Natural killer cell treated with Interleukin-12 subunit alpha and Interleukin-12 subunit beta and Interleukin-15 and Interleukin-18, amount 100 ng/mL, for 72 hours (primary cell): Measurements from ENCODE around the gene ZW10. TPM values are rescaled to one million over a fixed set of nuclear protein-coding genes. Genes with fewer than 3 reads are reported as not detected.
"Not testable (repeated sequence)": the region's sequence is repeated elsewhere in the genome, so short reads cannot be mapped to it uniquely, and the experiment has no call there.

Experiments used
- ATAC-seq, 2 donors: fragments of 150-1000 bp; cut with Tn5 transposase in 1 of 2; sonication (Bioruptor Pico), chemical (Tn5 transposase) in 1 of 2; 2 replicates each; pipeline ENCODE4 v1.10.0; 2021
- DNase-seq: peaks from one replicate; pipeline ENCODE4 v3.0.0; 2022; ENCODE audit warnings: low spot score
- H3K27ac Mint-ChIP-seq, 2 donors: 1 replicate in 1 of 2; 2 replicates in 1 of 2; pipeline ENCODE4 v1.8.0; 2022; ENCODE audit warnings: mixed read lengths in 2 of 2, mild to moderate bottlenecking in 1 of 2, moderate library complexity in 1 of 2
- H3K27me3 Mint-ChIP-seq, 2 donors: 1 replicate in 1 of 2; 2 replicates in 1 of 2; pipeline ENCODE4 v1.8.0; 2022; ENCODE audit warnings: mixed read lengths in 2 of 2
- H3K36me3 Mint-ChIP-seq: one replicate; pipeline ENCODE4 v1.8.0; 2022; ENCODE audit warnings: mixed read lengths
- H3K4me1 Mint-ChIP-seq, 2 donors: 1 replicate in 1 of 2; 2 replicates in 1 of 2; pipeline ENCODE4 v1.8.0; 2022; ENCODE audit warnings: low read depth in 2 of 2, mixed read lengths in 2 of 2, mild to moderate bottlenecking in 1 of 2
- H3K4me3 Mint-ChIP-seq: one replicate; pipeline ENCODE4 v1.8.0; 2022; ENCODE audit warnings: mixed read lengths
- H3K9me3 Mint-ChIP-seq: 2 replicates; pipeline ENCODE4 v1.8.0; 2022; ENCODE audit warnings: mixed read lengths
- total RNA-seq, 2 donors: library from RNA; stranded (reverse); gene quantifications; one replicate each; pipeline ENCODE4 v1.2.3, GENCODE V29; 2022

Gene ZW10
- total RNA-seq, 2 donors from 2014 or later = 19.6 to 23.8 TPM

GRCh38 chr11:113729456-113729855, 44.0 kb downstream of the ZW10 start:
- no peak overlapping the region for H3K27ac Mint-ChIP-seq
- H3K4me3 Mint-ChIP-seq = no peak overlapping the region
- H3K36me3 Mint-ChIP-seq = peaks cover 22% of the 10 kb centered on the region
- H3K9me3 Mint-ChIP-seq = no peaks in the 10 kb centered on the region
- peaks cover 0 to 5% of the 10 kb centered on the region in 2 donors for H3K4me1 Mint-ChIP-seq
- DNase-seq = no peak
- no peak for ATAC-seq
- no peaks in the 10 kb centered on the region for H3K27me3 Mint-ChIP-seq

GRCh38 chr11:113728814-113729213, 44.7 kb downstream of the ZW10 start:
- peaks cover 0 to 5% of the 10 kb centered on the region in 2 donors for H3K4me1 Mint-ChIP-seq
- peaks cover 16% of the 10 kb centered on the region for H3K36me3 Mint-ChIP-seq
- ATAC-seq (peak in 1 of 2 donors; percentile 28), DNase-seq (no peak)
- no peak overlapping the region for H3K27ac Mint-ChIP-seq
- H3K4me3 Mint-ChIP-seq = no peak overlapping the region
- no peaks in the 10 kb centered on the region for H3K27me3 Mint-ChIP-seq
- H3K9me3 Mint-ChIP-seq = no peaks in the 10 kb centered on the region

- Mint-ChIP-seq H3K27ac (no peak overlapping the region), H3K4me1 (peaks cover 0 to 5% of the 10 kb centered on the region in 2 donors)
Observed at GRCh38 chr11:113725913-113726312, 47.6 kb downstream of the ZW10 start.

GRCh38 chr11:113725407-113725806, 48.1 kb downstream of the ZW10 start:
- ATAC-seq (no peak), DNase-seq (no peak)
- H3K27ac Mint-ChIP-seq = no peak overlapping the region
- peaks cover 0 to 5% of the 10 kb centered on the region in 2 donors for H3K4me1 Mint-ChIP-seq
- no peaks in the 10 kb centered on the region for H3K9me3 Mint-ChIP-seq
- no peaks in the 10 kb centered on the region for H3K27me3 Mint-ChIP-seq
- H3K4me3 Mint-ChIP-seq = no peak overlapping the region
- no peaks in the 10 kb centered on the region for H3K36me3 Mint-ChIP-seq

More at GRCh38 chr11:113725913-113726312, 47.6 kb downstream of the ZW10 start:
- H3K4me3 Mint-ChIP-seq = no peak overlapping the region
- no peaks in the 10 kb centered on the region for H3K27me3 Mint-ChIP-seq
- DNase-seq (no peak), ATAC-seq (no peak)
- no peaks in the 10 kb centered on the region for H3K9me3 Mint-ChIP-seq
- H3K36me3 Mint-ChIP-seq = no peaks in the 10 kb centered on the region

GRCh38 chr11:113724778-113725177, 48.7 kb downstream of the ZW10 start:
- Mint-ChIP-seq H3K36me3 (no peaks in the 10 kb centered on the region), H3K9me3 (no peaks in the 10 kb centered on the region), H3K27me3 (no peaks in the 10 kb centered on the region), H3K4me3 (no peak overlapping the region), H3K4me1 (peaks cover 0 to 5% of the 10 kb centered on the region in 2 donors), H3K27ac (no peak overlapping the region)
- no peak for ATAC-seq
- no peak for DNase-seq

- no peaks in the 10 kb centered on the region for H3K27me3 Mint-ChIP-seq
- H3K4me3 Mint-ChIP-seq = no peak overlapping the region
- ATAC-seq (no peak), DNase-seq (no peak)
- H3K27ac Mint-ChIP-seq = no peak overlapping the region
- peaks cover 0 to 3% of the 10 kb centered on the region in 2 donors for H3K4me1 Mint-ChIP-seq
- no peaks in the 10 kb centered on the region for H3K36me3 Mint-ChIP-seq
- H3K9me3 Mint-ChIP-seq = no peaks in the 10 kb centered on the region
Observed at GRCh38 chr11:113723787-113724186, 49.7 kb downstream of the ZW10 start.

- Mint-ChIP-seq H3K27ac (no peak overlapping the region), H3K4me1 (no peaks in the 10 kb centered on the region), H3K36me3 (no peaks in the 10 kb centered on the region), H3K27me3 (no peaks in the 10 kb centered on the region), H3K4me3 (no peak overlapping the region), H3K9me3 (no peaks in the 10 kb centered on the region)
- DNase-seq = no peak
- no peak for ATAC-seq
Observed at GRCh38 chr11:113722934-113723333, 50.6 kb downstream of the ZW10 start.

- Mint-ChIP-seq H3K27me3 (no peaks in the 10 kb centered on the region), H3K4me3 (no peak overlapping the region), H3K36me3 (no peaks in the 10 kb centered on the region), H3K4me1 (no peaks in the 10 kb centered on the region), H3K9me3 (no peaks in the 10 kb centered on the region), H3K27ac (no peak overlapping the region)
- DNase-seq (no peak), ATAC-seq (no peak)
Observed at GRCh38 chr11:113722221-113722620, 51.3 kb downstream of the ZW10 start.

- no peak for ATAC-seq
- Mint-ChIP-seq H3K27ac (no peak overlapping the region), H3K27me3 (no peaks in the 10 kb centered on the region), H3K36me3 (no peaks in the 10 kb centered on the region), H3K4me1 (no peaks in the 10 kb centered on the region), H3K9me3 (no peaks in the 10 kb centered on the region), H3K4me3 (no peak overlapping the region)
- no peak for DNase-seq
Observed at GRCh38 chr11:113721462-113722066, 51.9 kb downstream of the ZW10 start.

GRCh38 chr11:113720478-113720877, 53.0 kb downstream of the ZW10 start:
- not testable (repeated sequence) for ATAC-seq, H3K27ac Mint-ChIP-seq, H3K4me1 Mint-ChIP-seq, DNase-seq, H3K4me3 Mint-ChIP-seq, H3K27me3 Mint-ChIP-seq, H3K36me3 Mint-ChIP-seq, H3K9me3 Mint-ChIP-seq

- no peak for ATAC-seq
- no peak overlapping the region for H3K4me3 Mint-ChIP-seq
- peaks cover 6% of the 10 kb centered on the region for H3K36me3 Mint-ChIP-seq
- H3K27me3 Mint-ChIP-seq = no peaks in the 10 kb centered on the region
- no peaks in the 10 kb centered on the region for H3K4me1 Mint-ChIP-seq
- H3K9me3 Mint-ChIP-seq = no peaks in the 10 kb centered on the region
- no peak for DNase-seq
- no peak overlapping the region for H3K27ac Mint-ChIP-seq
Observed at GRCh38 chr11:113715882-113716625, 57.4 kb downstream of the ZW10 start.

GRCh38 chr11:113715273-113715672, 58.2 kb downstream of the ZW10 start:
- Mint-ChIP-seq H3K4me3 (no peak overlapping the region), H3K36me3 (peaks cover 6% of the 10 kb centered on the region), H3K9me3 (no peaks in the 10 kb centered on the region), H3K4me1 (no peaks in the 10 kb centered on the region), H3K27me3 (no peaks in the 10 kb centered on the region), H3K27ac (no peak overlapping the region)
- no peak for ATAC-seq
- no peak for DNase-seq

GRCh38 chr11:113710989-113711388, 62.5 kb downstream of the ZW10 start:
- H3K9me3 Mint-ChIP-seq = peaks cover 7% of the 10 kb centered on the region
- no peak for DNase-seq
- no peak overlapping the region for H3K27ac Mint-ChIP-seq
- H3K36me3 Mint-ChIP-seq = peaks cover 32% of the 10 kb centered on the region
- no peaks in the 10 kb centered on the region for H3K27me3 Mint-ChIP-seq
- no peak overlapping the region for H3K4me3 Mint-ChIP-seq
- H3K4me1 Mint-ChIP-seq = no peaks in the 10 kb centered on the region
- no peak for ATAC-seq

GRCh38 chr11:113705871-113706655, 67.4 kb downstream of the ZW10 start, which contains the start of gene TMPRSS5:
Gene TMPRSS5, minus strand, starts transcription at chr11:113706308. Its CDS starts 84 bp downstream, at chr11:113706224.
- ATAC-seq (no peak), DNase-seq (no peak)
- no peak within 1 kb of the TSS for H3K27ac Mint-ChIP-seq
- H3K4me3 Mint-ChIP-seq = no peak within 1 kb of the TSS
- no peaks in the 10 kb centered on the region for H3K27me3 Mint-ChIP-seq
- no peaks in the 10 kb centered on the region for H3K4me1 Mint-ChIP-seq
- peaks cover 10% of the 10 kb centered on the region for H3K9me3 Mint-ChIP-seq
- H3K36me3 Mint-ChIP-seq = peaks cover 26% of the 10 kb centered on the region
